Activated CD4-positive, CD25-positive, alpha-beta regulatory T cell treated with anti-CD3 and anti-CD28 coated beads, Interleukin-2, amount 50 U/mL, for 24 hours (primary cell): ENCODE results near the gene CALN1.

ENCODE experiments used
- ATAC-seq, 2 donors: fragments of 150-1000 bp; cut with Tn5 transposase; one replicate each; pipeline ENCODE4 v1.10.0; 2021; ENCODE audit warnings: mild to moderate bottlenecking in 1 of 2, moderate library complexity in 1 of 2

The CALN1 gene

GRCh38 chr7:72170475-72170874 is 241.7 kb downstream of the CALN1 start:
- ATAC-seq: no peak

GRCh38 chr7:72163271-72163670 is 248.9 kb downstream of the CALN1 start:
- no peak for ATAC-seq

DNA sequence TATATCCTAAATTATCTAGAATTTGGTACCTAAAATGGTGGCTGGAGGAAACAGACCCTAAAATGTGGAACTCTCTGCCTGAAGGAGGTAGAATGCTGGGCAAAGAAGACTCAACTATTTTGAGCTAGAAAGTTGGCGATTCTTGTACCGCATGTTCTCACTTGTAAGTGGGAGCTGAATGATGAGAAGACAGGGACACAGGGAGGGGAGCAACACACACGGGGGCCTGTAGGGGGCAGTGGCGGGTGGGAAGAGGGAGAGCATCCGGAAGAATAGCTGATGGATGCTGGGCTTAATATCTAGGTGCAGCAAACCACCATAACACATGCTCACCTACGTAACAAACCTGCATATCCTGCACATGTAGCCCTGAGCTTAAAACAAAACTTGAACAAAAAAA is 250.6 kb downstream of the CALN1 start:
- ATAC-seq: no peak

GRCh38 chr7:72159911-72160310 is 252.2 kb downstream of the CALN1 start:
- ATAC-seq: no peak

DNA sequence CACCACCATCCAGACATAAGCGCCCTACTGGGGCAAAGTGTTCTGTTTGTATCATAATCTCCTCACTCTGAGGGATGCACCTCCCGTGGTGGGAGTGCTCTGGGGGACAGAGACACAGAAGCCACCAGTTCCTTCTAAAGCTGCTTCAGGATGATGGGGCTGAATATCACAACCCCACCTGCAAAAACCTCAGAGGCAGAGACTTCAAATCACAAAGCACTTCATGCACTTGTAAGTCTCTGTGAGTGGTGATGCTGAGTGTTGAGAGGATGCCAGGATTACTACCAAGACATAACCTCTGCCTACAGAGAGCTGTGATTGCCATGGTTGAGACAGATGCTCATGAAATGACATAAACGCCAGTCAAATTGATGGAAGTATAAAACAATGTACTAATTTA is 255.5 kb downstream of the CALN1 start:
- ATAC-seq: no peak

GRCh38 chr7:72153132-72153512 is 259.0 kb downstream of the CALN1 start:
- no peak for ATAC-seq

DNA sequence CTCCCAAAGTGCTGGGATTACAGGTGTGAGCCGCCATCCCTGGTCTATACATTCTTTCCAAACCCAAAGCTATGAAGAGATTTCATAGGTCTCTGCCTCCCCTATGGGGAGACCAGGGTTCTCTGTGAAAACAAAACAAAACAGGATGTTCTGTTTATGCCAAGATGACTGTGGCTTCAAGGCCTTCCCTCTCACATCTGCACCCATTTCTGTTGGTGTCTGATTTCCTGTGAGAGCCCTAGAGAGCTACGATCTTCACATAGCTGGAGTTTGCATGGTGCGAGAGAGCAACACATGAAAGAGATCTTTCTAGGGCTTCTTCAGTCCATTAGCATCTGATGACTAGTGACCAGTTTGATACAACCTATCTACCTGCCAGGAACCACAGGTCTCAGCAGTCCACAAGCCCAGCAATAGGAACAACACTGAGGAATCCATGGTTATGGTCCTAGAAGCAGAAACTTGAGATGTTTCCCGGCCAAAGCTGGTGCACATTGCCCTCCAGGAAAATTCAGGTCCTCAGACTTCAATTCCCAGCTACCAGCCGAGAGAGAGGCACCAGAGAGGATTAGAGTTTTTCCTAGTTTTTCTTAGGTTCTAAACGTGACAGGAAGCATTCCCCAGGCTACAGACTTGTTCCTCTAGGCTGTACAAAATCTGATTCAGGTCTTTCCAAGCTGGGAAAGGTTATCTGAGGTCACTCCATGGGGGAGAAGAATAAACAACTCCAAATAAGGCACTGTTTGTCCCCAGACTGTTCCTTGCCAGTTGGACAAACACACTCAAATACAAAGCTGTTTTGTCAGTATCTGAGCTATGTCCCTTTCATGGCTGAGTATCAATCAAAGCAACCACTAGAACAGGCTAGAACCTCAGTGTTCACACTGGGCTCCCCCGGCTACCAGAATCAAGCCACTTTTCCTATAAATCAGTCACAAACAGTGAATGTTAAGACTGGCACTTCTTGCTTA is 259.7 kb downstream of the CALN1 start:
- no peak for ATAC-seq

DNA sequence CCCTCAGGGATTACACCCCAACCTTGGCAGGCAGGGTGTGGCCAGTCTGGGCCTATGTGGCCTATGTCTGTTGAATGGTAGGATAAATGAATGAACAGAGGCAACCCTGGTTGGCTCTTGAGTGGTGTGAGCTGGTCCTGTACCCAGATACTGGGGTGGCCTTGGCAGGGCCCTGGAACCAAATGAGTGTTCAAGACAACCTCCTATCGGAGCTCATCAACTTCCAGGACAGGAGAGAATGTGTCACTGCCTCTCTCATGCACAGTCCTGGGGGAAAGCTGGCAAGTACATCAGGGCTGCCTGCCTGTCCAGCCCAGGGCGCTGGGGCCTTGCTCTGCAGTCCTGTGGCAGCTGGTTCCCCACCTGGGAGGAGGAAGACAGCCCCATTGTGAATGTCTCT is 271.6 kb downstream of the CALN1 start:
- ATAC-seq: no peak

DNA sequence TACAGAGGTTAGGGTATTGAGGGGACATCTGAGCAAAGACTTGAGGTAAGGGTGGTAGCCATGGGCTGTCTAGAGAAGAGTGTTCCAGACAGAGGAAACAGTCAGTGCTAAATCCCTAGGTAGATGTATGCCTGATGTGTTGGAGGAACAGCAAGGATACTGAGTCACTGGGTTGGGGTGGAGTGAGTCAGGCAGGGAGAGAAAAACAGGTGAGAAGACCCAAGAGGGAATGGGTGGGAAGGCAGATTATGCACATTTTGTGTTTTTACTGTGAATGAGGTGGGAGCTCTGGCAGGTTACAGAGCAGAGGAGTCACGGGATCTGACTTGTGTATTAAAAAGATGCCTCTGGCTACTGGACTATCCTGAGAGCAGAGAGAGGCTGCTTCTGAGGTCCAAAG is 285.0 kb downstream of the CALN1 start:
- no peak for ATAC-seq

- no peak for ATAC-seq
Observed at GRCh38 chr7:72123913-72124312, 288.2 kb downstream of the CALN1 start.

- ATAC-seq: no peak
Observed at GRCh38 chr7:72118366-72118765, 293.8 kb downstream of the CALN1 start.

GRCh38 chr7:72114129-72114528 is 298.0 kb downstream of the CALN1 start:
- ATAC-seq: no peak

DNA sequence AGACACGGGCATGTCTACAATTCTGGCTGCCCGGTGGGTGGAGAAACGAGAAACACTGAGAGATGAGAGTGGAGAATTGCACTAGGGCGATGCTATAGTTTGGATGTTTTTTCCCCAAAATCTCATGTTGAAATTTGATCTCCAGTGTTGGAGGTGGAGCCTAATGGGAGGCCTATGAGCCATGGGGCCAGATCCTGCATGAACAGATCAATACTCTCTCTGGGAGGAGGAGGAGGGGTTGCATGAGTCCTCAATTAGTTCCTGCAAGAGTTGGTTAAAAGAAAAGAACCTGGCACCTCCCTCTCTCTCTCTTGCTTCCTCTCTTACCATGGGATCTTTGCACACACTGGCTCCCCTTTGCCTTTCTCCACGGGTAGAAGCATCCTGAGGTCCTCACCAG is 299.1 kb downstream of the CALN1 start:
- ATAC-seq: no peak

DNA sequence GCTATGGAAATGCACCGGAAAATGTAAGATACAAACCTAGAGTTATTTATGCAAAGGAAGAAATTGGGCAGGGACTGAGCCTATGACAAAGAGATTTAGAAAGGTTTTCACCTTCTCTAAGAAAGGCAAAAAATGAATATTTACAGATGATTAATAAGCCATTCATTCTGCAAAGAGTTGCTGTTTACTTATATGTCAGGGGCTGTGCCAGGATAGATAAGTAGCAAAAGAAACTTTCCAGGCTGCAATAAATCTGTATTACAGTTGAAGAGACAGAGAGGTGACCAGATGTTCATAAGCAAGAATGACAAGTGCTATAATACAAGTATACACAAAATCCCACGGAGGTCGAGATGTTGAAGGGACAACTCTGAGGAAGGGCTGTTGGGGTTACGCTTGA is 299.6 kb downstream of the CALN1 start:
- no peak for ATAC-seq

GRCh38 chr7:72111086-72111485 is 301.1 kb downstream of the CALN1 start:
- no peak for ATAC-seq

GRCh38 chr7:72109566-72109965 is 302.6 kb downstream of the CALN1 start:
- no peak for ATAC-seq

- ATAC-seq: no peak
Observed at GRCh38 chr7:72106405-72106804, 305.7 kb downstream of the CALN1 start.

- no peak for ATAC-seq
Observed at GRCh38 chr7:72101444-72101843, 310.7 kb downstream of the CALN1 start.

DNA sequence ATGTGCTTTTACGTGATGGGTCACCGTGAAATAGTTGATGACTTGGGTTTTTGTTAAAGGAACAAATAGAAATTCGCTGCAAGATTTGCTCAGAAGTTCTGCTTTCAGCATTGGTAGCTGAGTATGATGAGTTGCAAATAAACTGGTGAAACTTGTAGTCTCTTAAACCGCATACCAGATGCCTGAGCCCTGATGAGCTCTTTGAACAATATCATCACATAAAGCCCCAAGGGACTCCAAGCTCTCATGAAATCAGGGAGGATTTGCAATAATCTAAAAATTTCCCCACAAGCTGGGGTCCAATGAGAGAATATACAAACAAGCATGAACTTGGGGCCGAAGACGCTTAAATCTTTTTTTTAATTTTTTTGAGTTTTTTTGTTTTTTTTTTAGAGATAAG is 312.4 kb downstream of the CALN1 start:
- no peak for ATAC-seq

- ATAC-seq: no peak
Observed at GRCh38 chr7:72098807-72099580, 313.1 kb downstream of the CALN1 start.

DNA sequence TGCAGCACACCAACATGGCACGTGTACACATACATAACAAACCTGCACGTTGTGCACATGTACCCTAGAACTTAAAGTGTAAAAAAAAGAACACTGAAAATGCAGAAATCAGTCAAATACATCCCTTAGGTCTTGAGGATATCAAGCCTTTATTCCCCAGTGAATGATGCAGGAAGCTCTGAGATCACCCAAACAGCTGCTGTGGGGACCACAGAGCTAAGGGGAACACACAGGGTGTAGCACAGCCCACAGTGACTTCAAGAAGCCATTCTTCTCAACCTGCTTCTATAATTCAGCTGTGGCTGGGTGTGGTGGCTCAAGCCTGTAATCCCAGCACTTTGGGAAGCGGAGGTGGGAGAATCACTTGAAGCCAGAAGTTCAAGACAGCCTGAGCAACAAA is 314.9 kb downstream of the CALN1 start:
- no peak for ATAC-seq

GRCh38 chr7:72092769-72093168 is 319.4 kb downstream of the CALN1 start:
- no peak for ATAC-seq

DNA sequence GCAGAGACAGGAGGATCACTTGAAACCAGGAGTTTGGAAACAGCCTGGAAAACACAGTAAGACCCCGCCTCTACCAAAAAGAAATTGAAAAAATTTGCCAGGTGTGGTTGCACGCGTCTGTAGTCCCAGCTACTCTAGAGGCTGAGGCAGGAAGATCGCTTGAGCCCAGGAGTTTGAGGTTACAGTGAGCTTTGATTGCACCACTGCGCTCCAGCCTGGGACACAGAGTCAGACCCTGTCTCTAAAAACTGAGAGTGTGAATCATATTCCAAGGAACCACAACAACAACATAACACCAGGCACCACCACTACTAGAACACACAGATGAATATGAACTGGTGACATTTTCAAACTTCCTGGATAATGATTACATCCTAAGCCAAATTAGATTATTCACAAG is 324.2 kb downstream of the CALN1 start:
- no peak for ATAC-seq
